Effector CD4-positive, alpha-beta T cell (primary cell): Measurements from ENCODE around the gene FOXC1. TPM values are rescaled to one million over a fixed set of nuclear protein-coding genes. Genes with fewer than 3 reads are reported as not detected.

ENCODE experiments used
- DNase-seq: peaks from one replicate; pipeline ENCODE4 v3.0.0-alpha.2; 2020
- total RNA-seq: gene quantifications from one replicate; lab custom pipeline; 2026; lab: John Stamatoyannopoulos, UW

FOXC1 gene
- total RNA-seq = not detected

DNA sequence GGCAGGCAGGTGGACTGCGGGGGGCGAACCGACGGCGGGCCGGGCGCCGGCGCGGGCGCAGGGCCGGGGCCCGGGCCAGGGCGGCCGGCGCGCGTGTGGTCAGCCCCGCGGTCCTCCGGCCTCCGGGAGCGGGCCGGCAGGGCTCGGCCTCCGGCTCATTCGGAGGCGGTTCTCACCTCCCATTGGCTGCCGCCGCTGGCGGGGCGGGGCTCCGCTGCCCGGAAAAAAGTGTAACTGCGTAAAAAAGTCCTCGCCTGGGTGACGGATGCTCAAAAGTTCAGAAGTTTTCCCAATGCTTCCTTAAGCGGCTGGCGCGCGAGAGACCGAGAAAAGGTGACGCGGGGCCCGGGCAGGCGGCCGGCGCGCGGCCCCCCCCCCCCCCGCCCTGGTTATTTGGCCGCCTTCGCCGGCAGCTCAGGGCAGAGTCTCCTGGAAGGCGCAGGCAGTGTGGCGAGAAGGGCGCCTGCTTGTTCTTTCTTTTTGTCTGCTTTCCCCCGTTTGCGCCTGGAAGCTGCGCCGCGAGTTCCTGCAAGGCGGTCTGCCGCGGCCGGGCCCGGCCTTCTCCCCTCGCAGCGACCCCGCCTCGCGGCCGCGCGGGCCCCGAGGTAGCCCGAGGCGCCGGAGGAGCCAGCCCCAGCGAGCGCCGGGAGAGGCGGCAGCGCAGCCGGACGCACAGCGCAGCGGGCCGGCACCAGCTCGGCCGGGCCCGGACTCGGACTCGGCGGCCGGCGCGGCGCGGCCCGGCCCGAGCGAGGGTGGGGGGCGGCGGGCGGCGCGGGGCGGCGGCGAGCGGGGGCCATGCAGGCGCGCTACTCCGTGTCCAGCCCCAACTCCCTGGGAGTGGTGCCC lies at the start of gene FOXC1:
Gene FOXC1, plus strand, starts transcription at position 268 of the 849 bp plus-strand sequence. Its CDS starts 531 bp downstream, at position 799.
- no peak for DNase-seq

GRCh38 chr6:1560281-1561058 lies 49.2 kb upstream of the FOXC1 start:
- no peak for DNase-seq

- no peak for DNase-seq
These were observed 48.4 kb upstream of the FOXC1 start for GRCh38 chr6:1561355-1561754.

DNA sequence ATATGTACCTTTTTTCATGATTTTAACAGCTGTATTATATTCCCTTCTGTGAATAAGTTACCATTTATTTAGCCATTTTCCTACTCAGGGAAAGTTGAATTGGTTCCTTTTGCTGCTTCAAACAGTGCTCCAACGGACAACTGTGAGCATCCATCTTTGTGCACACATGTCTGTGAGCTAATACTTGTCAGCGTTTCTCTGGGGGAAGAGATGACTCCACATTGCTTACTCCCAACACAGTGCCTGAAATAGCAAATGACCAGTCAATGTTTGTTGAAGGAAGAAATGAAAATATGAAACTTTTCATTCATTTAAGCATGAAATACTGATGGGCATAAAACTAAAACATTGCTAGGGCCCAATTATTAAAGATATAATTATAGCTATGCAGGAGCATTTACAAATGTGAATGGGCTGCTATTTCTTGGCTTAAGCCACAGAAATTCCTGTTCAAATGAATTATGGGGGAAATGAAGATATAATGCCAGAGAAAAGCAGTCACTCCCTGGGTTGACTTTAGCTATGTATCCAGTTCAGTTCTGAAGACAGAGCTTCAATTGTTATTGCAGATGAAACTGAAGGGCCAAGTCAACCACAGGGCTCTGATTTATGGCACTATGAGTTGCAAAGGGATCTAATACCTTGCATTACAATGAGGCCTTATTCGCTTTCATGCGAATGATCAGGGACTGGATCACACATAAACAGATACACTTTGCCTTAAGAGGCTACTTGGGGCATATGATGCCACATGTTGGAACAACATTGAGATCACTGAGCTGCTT lies 47.4 kb upstream of the FOXC1 start:
- DNase-seq = no peak

DNA sequence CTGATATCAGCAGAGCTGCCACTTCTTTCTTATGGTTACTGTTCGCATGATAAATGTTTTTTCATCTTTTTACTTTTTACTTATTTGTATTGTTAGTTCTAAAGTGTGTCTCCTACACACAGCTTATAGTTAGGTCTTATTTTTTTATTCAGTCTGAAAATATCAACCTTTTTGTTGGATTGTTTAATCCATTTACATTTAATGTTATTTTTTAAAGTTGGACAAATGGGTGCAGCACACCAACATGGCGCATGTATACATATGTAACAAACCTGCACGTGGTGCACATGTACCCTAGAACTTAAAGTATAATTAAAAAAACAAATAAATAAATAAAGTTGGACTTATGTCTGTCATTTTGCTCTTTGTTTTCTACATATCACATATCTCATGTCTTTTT lies 40.3 kb upstream of the FOXC1 start:
- no peak for DNase-seq

GRCh38 chr6:1570848-1571247 lies 38.9 kb upstream of the FOXC1 start:
- no peak for DNase-seq

DNA sequence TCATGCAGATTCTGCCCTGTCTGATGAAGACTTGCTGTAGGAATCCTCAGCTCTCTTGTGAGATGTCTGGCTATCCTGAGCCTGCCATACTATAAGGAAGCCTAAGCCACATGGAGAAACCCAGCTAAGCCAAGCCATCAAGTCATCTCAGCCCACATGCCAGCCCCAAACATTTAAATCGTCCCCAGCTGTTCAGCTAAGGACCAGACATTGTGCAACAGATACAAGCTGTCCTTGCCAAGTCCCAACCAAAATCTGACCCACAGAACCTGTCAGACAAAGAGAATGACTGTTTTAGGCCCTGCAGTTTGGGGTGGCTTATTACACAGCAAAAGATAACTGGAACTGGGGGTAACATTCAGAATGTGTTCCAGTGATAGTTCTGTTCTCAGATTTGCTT lies 36.8 kb upstream of the FOXC1 start:
- no peak for DNase-seq

DNA sequence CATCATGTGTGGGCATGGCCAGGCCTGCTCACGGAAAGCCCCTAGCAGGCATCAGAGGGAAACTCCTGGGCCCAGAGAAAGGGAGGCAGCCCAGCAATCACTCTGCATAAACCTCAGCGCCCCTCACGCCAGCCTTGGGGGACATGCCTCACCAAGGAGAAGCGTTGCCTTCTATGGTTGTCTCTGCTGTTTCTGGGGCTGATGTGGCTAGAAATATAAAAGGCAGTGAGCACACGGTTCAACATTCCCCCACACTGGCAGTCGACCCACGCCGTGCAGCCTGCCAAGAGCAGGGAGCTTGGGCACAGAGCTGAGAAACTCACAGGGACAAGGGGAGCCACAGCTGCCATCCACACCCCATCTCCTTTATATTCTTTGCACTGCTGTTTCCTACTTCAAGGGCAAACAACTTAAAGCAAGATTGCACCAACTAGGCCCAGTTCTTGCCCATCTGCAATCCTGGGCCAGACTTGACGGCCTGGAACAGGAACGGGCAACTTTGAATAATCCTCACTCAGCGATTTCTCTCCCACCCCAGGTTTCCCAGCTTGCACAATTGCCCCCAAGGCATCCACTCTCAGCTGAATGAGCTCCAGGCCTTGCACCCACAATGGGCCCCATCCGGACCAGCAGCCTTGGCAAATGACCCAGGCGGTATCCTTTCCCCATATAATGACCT lies 35.5 kb upstream of the FOXC1 start:
- no peak for DNase-seq

DNA sequence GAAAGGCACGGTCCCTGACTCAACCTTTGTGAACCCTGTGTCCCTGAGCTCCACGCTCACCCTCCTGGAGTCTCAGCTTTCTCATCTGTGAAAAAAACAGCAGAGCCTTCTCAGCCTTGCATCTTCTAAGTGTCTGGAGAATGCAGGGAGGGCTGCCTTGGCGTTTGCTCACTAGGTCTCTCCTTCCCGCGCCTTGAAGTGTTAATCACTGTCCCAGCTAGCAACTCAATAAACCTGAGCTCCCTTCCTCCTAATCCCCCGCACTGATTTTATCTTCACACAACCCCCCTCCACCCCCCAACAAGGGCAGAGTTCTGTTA lies 34.9 kb upstream of the FOXC1 start:
- DNase-seq = no peak

- no peak for DNase-seq
These were observed 34.3 kb upstream of the FOXC1 start for GRCh38 chr6:1575210-1576041.

DNA sequence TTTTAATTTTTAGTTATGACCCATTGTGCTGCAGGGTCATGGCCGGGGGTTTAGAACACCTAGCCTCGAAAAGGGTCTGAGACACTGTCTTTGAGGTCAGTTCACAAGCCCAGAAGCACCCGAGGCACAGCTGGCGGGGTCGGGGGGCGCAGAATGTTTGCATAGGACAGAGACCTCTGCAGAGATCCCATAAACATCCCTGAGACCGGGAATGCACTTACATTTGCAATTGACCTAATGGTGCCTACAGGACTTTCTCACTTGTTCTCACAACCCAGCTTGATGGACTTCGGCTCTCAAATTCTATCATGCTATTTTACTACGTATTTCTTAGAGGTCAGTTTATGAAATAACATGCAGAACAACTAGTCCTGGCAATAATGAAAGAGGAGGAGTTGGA lies 33.5 kb upstream of the FOXC1 start:
- DNase-seq = no peak

- no peak for DNase-seq
These were observed 33.0 kb upstream of the FOXC1 start for GRCh38 chr6:1576711-1577110.

DNA sequence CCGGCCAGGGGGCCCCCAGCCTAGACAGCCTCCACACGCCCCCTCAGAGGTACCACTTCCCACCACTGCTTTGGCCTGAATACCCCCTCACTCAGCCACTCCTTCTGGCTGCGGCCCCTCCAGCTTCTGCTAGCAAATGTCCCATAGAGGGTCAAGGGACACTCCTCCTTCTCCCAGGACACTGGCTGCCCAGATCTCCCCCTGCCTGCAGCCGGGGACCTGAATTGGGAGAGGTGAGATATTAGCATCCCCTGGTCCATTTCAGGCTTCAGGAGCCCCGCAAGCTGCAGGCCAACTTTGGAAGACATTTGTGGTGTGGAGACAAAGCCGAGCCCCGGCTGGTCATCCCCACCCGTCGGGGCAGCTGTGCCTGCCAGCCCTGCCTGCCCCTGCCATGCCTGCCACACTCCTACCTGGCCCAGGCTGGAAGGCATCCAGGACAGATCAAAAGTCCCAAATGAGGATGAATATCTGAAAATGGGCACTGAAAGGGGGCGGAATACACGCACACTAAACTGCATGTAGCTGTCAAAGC lies 32.5 kb upstream of the FOXC1 start:
- no peak for DNase-seq

DNA sequence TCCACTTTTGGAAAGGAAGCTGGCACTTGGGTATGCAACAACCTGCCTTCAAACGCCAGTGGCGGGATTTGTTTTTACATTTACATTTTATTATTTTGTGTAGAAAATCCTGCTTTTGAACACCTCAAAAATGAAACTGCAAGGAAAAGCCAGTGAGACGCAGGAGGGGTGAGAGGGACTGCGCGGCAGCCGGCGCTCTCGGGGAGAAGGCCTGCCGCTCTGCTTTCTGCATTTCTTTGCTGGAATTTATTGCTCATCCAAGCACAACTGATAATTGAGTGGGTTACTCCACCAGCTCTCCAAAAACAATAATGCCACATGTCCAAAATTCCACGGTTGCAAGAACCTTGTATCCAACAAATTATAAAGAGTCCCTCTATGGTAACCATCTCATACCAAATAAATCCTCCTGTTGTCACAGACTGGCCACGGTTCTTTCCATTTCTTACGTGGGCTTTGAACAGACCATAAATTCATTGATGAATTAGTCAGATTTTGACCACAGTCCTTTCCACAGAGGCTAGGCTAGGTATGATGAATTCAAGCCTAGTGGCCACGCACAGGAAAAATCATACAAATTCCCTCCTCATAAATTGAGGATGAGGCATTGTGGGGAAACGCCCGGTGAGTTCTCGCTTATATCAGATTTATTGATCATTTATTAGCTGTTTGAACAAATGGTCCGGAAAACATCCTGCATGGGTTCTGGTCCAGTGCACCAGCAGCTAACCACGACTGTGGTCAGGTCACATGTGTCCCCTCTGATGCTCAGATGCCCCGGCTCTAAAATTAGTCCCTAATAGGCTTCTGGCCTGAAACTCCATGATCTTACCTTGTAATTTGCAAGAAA lies 31.6 kb upstream of the FOXC1 start:
- no peak for DNase-seq

DNA sequence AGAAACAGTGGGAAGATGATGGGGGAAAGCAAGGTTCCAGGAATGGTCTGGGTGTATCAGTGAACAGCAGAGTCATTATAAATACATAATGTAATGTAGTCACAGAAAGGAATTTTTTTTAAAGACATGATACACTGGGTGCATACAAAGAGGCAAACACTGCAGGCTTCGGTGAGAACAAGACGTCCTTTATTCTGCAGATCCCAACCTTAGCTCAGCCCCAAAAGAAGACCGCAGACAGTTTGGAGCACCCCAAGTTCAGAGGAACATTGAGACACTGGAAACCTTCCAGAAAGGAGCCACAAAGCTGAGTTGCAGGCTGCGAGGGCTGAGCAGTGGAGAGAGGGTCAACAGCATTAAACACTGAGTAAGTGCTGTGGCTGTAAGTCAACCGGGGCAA lies 30.6 kb upstream of the FOXC1 start:
- no peak for DNase-seq

- no peak for DNase-seq
These were observed 29.6 kb upstream of the FOXC1 start for GRCh38 chr6:1580109-1580508.

DNA sequence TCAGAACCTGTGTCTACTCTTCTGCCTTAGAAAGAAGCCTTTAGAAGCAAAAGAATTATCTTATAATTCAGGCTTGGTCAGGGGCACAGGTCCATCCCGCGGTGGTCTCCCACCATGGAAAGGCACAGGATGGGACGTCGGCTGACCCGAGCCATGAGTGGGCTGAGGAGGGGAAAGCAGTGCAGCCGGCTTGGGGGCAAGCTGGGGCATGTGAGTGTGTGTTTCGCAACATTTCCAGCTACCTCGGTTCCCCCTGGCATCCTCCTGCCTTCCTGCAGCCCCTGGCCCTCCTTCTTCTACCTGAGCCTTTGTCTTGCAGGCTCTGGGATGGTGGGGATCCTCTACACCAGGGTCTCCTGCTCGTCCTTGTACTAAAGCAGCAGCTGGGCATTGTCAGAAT lies 29.1 kb upstream of the FOXC1 start:
- no peak for DNase-seq

DNA sequence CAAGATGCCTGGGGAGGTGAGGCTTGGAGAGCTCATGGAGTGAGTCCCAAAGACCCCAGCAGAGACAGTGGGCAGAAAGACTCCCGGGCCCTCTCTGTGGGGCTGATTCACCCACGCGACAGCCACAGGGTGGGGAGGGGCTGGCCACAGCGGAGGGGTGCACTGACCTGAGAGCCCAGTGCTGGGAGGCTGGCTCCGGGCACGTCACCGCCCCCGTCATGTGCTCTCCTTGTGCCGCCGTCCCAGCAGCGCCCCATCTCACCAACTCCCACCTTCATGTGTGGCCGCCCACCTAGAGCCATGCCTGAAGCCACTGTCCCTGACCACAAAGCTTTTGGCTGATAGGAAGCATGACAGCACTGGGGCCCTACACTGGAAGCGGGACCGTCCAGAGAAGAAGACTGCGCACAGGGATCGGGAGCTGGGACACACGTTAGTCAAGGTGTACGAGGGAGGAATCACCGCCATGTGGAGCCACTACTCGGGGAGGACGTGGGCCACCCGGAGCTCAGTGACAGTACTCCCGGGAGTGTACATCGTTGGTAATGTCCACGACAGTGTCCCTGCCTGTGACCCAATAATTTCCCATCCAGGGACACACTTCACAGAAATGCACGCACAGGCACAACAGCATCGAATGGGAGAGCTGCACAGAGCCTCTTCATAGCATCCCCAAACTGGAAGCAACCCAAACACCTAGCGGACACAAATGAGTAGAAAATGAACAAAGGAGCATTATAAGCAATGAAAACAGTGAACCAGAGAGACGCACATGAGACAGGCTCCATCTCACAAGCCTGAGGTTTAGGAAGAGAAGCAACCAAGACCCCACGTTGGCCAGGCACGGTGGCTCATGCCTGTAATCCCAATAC lies 28.4 kb upstream of the FOXC1 start:
- no peak for DNase-seq

DNA sequence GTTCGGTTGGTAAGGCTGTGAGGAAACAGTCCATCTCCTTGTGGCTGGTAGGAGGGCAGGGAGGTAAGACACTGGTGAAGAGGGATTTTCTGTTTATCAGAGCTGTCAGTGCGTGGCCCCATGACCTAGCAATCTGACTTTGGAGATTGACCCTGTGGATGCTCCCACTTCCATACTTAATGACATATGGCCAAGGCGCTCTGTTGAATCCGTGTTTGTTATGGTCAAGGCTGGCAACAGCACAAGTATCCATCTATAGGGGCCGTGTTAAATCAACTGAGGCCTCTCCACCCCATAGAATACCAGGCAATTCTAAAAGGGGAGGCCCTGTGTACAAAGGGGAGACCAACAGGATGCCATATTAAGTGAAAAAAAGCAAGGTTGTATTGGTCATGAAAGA lies 25.6 kb upstream of the FOXC1 start:
- no peak for DNase-seq
